Lower lobe of right lung (tissue), 2 donors: ENCODE results near the gene DAB2IP. TPM values are rescaled to one million over a fixed set of nuclear protein-coding genes. Genes with fewer than 3 reads are reported as not detected.

ENCODE experiments used
- ATAC-seq, 2 donors: fragments of 200-7000 bp; cut with Tn5 transposase; one replicate each; pipeline ENCODE4 v1.9.1; 2020 to 2022; ENCODE audit warnings: mild to moderate bottlenecking in 2 of 2, moderate library complexity in 2 of 2
- DNase-seq: peaks from one replicate; pipeline ENCODE4 v3.0.0-alpha.2; 2020
- H3K27ac ChIP-seq: fragments of 200-600 bp; one replicate; pipeline ENCODE4 v1.8.0; 2022
- H3K27me3 ChIP-seq: fragments of 200-600 bp; one replicate; pipeline ENCODE4 v1.8.0; 2022; ENCODE audit warnings: low read depth
- H3K36me3 ChIP-seq: fragments of 200-600 bp; one replicate; pipeline ENCODE4 v1.8.0; 2022; ENCODE audit warnings: mild to moderate bottlenecking
- H3K4me1 ChIP-seq: fragments of 200-600 bp; one replicate; pipeline ENCODE4 v1.8.0; 2022
- H3K4me3 ChIP-seq: fragments of 200-600 bp; one replicate; pipeline ENCODE4 v1.8.0; 2022; ENCODE audit warnings: mild to moderate bottlenecking
- H3K9me3 ChIP-seq: fragments of 200-600 bp; one replicate; pipeline ENCODE4 v1.8.0; 2022
- intact Hi-C: fragments of 100-400 bp; cut with DNase I; formaldehyde crosslinking; loops from one replicate; pipeline ENCODE4 v1.11.0; 2022
- total RNA-seq: library from RNA; stranded (reverse); fragmentation: NEBNext Ultra II Directional; extraction: Animal tissue kit (Norgen Biotek cat#: 25700); gene quantifications from one replicate; pipeline ENCODE4 v1.2.1, GENCODE V29; 2021
- TF ChIP-seq, protein P1 (sequence below): fragments of 200-600 bp; IDR thresholded peaks from one replicate; pipeline ENCODE4 v1.8.0; 2022; ENCODE audit warnings: antibody characterized with exemption, mild to moderate bottlenecking
- donor health status: DM: no; HTN: yes; CAD: no; lungs with severe emphysema.

The DAB2IP gene
- total RNA-seq, 1 donor from 2014 or later: 54.1 TPM

GRCh38 chr9:121744687-121745395, 93.4 kb downstream of the DAB2IP start:
- peaks cover 87% of the 10 kb centered on the region for H3K4me1 ChIP-seq
- no peak for ATAC-seq

DNA sequence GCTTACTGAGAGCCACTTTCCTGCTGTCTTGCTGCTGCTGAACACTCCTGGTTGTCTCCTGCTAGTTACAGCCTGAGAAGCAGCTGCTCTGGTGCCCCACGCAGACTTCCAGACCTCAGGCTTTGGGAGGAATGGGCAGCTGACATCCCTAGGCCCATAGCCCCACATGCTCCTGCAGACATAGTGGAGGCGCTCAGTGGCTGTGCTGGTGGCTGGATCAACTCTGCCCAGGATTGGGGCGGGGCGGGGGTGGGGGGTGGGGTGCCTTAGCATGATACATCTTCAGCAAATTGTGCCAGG, 93.9 kb downstream of the DAB2IP start:
- DNase-seq: no peak

More at GRCh38 chr9:121744687-121745395, 93.4 kb downstream of the DAB2IP start:
- Histone ChIP-seq H3K36me3 (no peaks in the 10 kb centered on the region), H3K27me3 (no peaks in the 10 kb centered on the region), H3K4me3 (peak overlapping the region; percentile 65), H3K9me3 (no peaks in the 10 kb centered on the region), H3K27ac (peak overlapping the region; percentile 83)
- intact Hi-C loops: no loop called here
- TF ChIP-seq, protein P1, sequence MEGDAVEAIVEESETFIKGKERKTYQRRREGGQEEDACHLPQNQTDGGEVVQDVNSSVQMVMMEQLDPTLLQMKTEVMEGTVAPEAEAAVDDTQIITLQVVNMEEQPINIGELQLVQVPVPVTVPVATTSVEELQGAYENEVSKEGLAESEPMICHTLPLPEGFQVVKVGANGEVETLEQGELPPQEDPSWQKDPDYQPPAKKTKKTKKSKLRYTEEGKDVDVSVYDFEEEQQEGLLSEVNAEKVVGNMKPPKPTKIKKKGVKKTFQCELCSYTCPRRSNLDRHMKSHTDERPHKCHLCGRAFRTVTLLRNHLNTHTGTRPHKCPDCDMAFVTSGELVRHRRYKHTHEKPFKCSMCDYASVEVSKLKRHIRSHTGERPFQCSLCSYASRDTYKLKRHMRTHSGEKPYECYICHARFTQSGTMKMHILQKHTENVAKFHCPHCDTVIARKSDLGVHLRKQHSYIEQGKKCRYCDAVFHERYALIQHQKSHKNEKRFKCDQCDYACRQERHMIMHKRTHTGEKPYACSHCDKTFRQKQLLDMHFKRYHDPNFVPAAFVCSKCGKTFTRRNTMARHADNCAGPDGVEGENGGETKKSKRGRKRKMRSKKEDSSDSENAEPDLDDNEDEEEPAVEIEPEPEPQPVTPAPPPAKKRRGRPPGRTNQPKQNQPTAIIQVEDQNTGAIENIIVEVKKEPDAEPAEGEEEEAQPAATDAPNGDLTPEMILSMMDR: no peak
- no peak for DNase-seq

GRCh38 chr9:121746411-121746810, 95.0 kb downstream of the DAB2IP start:
- Histone ChIP-seq H3K36me3 (no peaks in the 10 kb centered on the region), H3K27ac (no peak overlapping the region), H3K9me3 (no peaks in the 10 kb centered on the region), H3K4me3 (no peak overlapping the region), H3K4me1 (peaks cover 86% of the 10 kb centered on the region), H3K27me3 (no peaks in the 10 kb centered on the region)
- DNase-seq (no peak), ATAC-seq (no peak)
- intact Hi-C loops: no loop called here
- TF ChIP-seq, protein P1: no peak

More for the DNA sequence above, 93.9 kb downstream of the DAB2IP start:
- TF ChIP-seq, protein P1: no peak
- Histone ChIP-seq H3K9me3 (no peaks in the 10 kb centered on the region), H3K36me3 (no peaks in the 10 kb centered on the region), H3K27me3 (no peaks in the 10 kb centered on the region), H3K4me3 (no peak overlapping the region), H3K4me1 (peaks cover 88% of the 10 kb centered on the region), H3K27ac (peak overlapping the region; percentile 83)
- intact Hi-C loops: no loop called here
- no peak for ATAC-seq

DNA sequence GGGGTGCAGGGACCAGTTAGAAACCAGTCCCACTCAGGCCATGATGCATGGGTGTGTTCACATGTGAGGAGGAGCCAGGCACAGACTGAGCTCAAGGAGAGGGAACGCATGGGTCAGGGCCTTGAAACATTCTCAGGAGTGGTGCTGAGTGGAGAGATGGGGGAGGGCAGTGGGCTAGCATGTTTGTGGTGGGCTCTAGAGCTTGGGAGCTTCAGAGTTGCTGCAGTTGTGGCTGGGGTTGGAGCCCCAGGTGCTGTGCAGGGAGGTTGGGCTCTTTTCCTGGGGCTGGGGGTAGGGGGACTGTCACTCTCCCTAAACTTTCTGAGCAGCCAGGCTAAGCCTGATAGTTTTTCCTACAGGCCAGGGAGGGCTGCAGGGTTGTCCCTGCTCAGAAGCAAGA, 95.4 kb downstream of the DAB2IP start:
- ATAC-seq: no peak
- no peaks in the 10 kb centered on the region for H3K27me3 ChIP-seq
- H3K4me1 ChIP-seq: peaks cover 86% of the 10 kb centered on the region
- TF ChIP-seq, protein P1: no peak
- intact Hi-C loops: no loop called here
- DNase-seq: no peak
- H3K9me3 ChIP-seq: no peaks in the 10 kb centered on the region
- H3K4me3 ChIP-seq: no peak overlapping the region
- H3K36me3 ChIP-seq: no peaks in the 10 kb centered on the region
- no peak overlapping the region for H3K27ac ChIP-seq

GRCh38 chr9:121748074-121748473, 96.6 kb downstream of the DAB2IP start:
- no peak overlapping the region for H3K27ac ChIP-seq
- no peak overlapping the region for H3K4me3 ChIP-seq
- no peaks in the 10 kb centered on the region for H3K36me3 ChIP-seq
- ATAC-seq (no peak), DNase-seq (no peak)
- peaks cover 86% of the 10 kb centered on the region for H3K4me1 ChIP-seq
- TF ChIP-seq, protein P1: no peak
- H3K27me3 ChIP-seq: no peaks in the 10 kb centered on the region
- intact Hi-C loops: no loop called here
- H3K9me3 ChIP-seq: no peaks in the 10 kb centered on the region
